ENCODE results near the gene MLLT10.

The MLLT10 gene

GRCh38 chr10:21533467-21534279, at the start of gene MLLT10:
Gene MLLT10 (plus strand): TSS chr10:21534232. CDS start chr10:21534645, 413 bp downstream.
- peak; percentile 96 for DNase-seq

- DNase-seq: no peak
Measured at GRCh38 chr10:21487416-21488180, 46.4 kb upstream of the MLLT10 start.

DNA sequence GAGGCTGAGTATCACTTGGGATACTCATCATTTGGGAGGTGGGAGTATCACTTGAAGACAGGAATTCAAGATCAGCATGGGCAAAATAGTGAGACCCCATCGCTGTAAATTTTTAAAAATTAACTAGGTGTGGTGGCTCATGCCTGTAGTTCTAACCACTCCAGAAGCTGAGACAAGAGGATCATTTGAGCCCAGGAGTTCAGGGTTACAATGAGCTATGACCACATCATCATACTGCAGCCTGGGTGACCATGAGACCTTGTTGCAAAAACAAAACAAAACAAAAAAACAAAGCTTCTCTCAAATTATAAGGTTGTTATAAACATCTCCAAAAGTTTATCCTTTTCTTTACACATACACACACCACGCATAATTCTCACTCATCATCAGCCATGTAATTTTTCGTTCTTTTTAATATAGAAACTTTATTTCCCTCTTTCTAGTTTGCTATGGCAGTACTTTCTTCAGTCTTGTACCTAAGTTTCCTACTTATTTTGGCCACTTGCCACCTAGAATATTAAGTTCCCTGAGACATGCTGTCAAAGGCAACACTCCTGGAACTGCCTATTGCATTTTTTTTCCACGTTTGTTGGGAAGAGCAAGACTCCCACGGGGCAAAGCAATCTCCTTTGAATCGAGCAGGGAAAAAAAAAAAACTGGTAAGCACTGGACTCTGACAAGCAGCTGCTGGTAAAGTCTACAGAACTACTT, 45.6 kb upstream of the MLLT10 start:
- DNase-seq: no peak

DNA sequence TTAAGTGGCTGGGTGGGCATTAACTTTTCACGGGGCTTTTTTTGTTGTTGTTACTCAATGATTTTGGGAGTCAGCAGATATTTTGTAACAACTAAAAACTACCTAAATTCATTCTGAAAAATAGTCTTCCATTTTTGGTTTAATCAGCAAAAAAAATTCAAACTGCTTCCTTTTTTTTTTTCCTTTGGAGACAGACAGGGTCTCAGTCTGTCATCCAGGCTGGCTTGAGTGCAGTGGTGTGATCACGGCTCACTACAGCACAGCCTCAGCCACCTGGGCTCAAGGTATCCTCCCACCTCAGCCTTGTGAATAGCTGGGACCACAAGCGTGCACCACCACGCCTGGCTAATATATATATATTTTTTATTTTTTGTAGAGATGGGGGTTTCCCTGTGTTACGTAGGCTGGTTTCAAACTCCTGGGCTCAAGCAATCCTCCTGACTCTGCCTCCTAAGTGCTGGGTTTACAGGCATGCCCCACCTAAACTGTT, 45.0 kb upstream of the MLLT10 start:
- DNase-seq: no peak

DNA sequence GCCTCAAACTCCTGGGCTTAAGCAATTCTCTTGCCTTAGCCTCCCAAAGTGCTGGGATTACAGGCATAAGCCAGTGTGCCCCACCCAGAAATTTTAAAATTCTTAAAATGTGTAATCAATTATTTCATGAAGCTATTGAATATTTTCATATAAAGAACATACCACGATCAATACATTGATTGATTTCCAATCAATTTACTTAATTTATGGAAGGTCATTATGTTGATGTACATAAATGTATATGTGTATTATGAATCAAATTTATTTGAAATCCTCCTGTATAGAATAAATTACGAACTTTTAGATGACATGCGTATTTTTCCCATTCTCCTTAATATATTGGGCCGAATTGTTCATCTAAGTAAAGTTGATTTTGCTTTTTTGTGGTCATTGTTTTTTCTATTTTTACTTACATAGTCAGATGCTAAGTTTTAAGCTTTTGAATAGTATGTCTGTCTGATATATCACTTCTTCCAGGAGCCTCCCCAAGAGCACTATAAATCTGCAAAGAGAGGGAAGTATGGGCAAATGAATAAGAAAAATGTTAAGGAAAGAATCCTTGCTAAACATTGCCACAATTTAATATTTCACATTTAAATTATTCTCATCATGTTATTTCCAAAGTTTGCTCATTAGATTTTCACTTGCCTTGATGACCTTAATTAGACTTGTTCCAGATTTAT, 43.9 kb upstream of the MLLT10 start:
- DNase-seq: no peak

- DNase-seq: no peak
Measured at GRCh38 chr10:21490711-21491105, 43.3 kb upstream of the MLLT10 start.

- DNase-seq: no peak
Measured at GRCh38 chr10:21492421-21492820, 41.6 kb upstream of the MLLT10 start.

GRCh38 chr10:21493784-21494183, 40.2 kb upstream of the MLLT10 start:
- DNase-seq: no peak

GRCh38 chr10:21494191-21495001, 39.6 kb upstream of the MLLT10 start:
- no peak for DNase-seq

DNA sequence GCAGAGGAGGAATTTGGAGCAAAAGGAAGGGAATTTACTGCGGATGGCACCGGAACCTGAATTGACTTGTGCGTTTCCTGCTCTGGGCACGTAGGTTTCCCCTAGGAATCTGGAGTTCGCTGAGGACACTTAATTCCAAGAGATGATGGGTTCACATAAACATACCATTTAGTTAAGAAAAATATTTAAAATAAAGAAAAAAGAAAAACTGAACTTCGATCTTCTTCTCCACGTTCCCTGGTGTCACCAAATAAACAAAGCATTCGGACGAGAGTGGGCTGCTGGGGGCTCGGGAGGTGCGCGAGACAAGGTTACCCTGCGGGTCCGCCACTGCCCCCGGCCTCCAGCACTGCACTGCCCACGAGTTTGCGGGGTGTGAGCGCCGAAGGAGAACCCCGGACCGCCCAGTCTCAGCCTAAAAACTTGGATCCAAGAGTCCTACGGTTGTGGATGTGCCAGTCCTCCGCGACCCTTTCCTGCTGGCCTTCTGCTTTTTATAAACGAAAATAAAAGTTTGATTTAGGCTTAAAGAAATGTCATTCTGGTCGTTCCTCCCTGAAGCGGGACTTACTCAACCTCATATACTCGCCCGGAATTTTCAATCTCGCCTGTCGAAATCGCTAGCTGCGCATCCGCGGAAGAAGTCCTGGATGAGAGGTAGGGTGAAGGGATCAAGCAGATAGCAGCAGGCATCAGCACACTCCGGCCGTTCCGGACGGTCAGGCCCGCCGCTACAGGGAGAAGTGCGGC, 38.9 kb upstream of the MLLT10 start:
- no peak for DNase-seq

GRCh38 chr10:21495752-21496342, 38.2 kb upstream of the MLLT10 start:
- DNase-seq: no peak

- DNase-seq: no peak
Measured at GRCh38 chr10:21496343-21497176, 37.5 kb upstream of the MLLT10 start.

DNA sequence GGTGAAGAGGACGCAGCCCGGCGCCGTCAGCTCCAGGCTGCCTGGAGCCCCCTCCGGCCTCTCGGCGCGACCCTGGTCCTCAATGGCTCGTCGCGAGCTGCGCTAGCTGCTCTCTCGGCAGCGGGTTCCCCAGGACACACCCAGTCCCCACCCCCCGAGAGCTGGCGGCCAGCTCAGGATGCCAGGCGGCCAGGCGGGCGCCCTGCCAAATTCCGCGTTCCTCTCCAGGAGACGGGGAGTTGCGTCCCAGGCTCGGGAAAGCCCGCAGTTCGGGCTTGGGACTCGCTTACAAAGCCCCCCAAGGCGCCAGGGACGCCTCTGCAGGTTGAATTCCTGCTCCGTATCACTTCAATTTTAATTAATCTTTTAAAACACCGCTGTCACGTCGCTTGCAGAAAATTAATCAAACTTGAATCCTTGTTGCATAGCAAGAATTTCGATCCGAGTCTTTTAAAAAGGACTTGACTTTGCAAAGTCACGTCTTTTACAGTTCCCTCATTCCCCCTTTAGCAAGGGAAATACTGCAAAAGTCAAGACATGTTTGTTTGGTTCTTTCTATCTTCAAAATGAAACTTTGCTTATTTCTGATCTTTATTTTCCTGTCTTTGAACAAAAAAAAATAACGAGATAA, 36.7 kb upstream of the MLLT10 start:
- DNase-seq: no peak

GRCh38 chr10:21498377-21498776, 35.7 kb upstream of the MLLT10 start:
- no peak for DNase-seq

- DNase-seq: no peak
Measured at GRCh38 chr10:21498986-21499385, 35.0 kb upstream of the MLLT10 start.

DNA sequence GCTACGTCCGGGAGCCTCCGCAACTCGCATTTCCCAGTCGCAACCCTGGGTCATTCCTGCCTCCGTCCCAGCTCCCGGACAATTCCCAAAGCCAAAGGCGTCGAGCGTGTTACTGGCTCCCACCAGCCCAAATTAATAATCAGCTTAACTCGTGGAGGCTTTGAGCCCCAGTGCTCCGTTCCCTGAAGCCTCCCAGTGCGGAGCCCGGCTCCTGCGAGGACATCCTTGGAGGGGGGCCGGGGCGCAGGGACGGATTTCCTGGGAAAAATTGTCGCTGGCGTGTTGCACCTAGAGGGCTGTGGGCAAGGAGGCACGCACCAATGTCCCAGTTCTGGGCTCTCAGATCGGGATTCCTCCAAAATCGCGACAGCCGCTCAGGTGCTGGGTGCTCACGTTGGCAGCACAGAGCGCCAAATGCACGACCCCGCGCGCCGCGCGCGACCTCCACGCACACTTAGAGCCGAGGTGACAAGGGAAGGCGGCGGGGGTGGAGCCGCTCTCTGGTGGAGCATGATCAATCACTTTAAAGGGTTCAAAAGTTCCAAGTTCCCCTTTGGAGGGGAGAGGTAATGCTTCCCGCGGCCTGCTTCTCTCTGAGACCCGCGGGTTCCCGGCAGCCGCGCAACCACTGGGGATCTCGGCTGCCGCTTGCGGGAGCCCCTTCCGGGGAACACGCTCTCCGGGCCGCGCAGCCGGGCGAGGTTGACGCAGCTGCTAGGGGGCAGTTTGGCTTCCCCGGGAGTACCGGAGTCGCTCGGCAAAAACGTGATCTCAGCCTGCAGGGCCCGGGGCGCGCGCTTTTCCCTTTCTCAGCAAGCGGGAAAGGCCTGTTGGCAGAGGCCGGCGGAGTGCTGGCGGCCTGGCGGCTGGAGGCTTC, 34.1 kb upstream of the MLLT10 start:
- no peak for DNase-seq

DNA sequence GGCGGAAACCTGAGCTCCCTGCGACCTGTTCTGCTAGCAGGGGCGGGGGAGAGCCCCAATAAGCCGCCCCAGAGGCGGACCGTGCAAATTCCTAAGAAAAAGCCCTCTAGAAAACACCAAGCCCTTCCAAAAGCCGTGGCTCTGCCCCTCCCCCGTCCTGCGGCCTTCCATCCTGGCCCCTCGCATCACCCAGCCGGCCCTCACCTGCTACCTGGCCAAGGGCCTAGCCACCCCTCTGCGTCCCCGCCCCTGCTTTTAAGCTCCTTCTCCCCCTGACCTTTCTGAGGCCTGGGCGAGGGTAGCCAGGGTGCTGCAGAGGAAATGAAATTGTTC, 33.5 kb upstream of the MLLT10 start:
- no peak for DNase-seq

DNA sequence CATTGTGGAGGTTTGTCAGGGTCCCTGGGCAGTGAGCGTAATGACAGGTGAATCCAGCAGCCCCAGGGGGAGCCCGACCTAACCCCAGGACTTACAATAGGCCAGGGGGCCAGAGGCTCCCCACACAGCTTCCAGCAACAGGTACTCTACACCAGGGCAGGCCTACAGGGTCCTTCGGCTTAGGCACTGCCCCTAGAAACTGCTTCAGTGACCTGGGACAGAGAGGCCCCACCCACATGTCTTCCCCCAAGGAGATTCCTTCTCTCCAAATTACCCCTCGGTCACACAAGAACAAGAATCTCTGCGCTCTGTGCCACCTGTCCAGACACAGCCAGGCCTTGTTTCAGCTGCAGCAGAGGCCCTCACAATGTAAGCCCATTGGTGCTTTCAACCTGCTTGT, 32.9 kb upstream of the MLLT10 start:
- no peak for DNase-seq

Measured in NCI-H510A (cell line).